A549 (cell line): ENCODE data around the gene PDLIM1. TPM values are rescaled to one million over a fixed set of nuclear protein-coding genes. Genes with fewer than 3 reads are reported as not detected.

Source experiments
- ATAC-seq, 2 experiments: fragments of 200-7000 bp in 1 of 2; fragments of >200 bp in 1 of 2; cut with Nextera tagmentation in 1 of 2; cut with Tn5 transposase in 1 of 2; 3 replicates each; pipeline versions ENCODE4 v1.8.0 to v1.9.1; 2018 to 2020; ENCODE audit warnings: mild to moderate bottlenecking in 1 of 2, moderate library complexity in 1 of 2
- CTCF ChIA-PET: fragments of 300-600 bp; sonication (Branson Sonifier 250); formaldehyde crosslinking; extraction: SDS; loops from one replicate; lab custom pipeline; 2021; ENCODE audit warnings: antibody characterized with exemption, inconsistent platforms; lab: Yijun Ruan, JAX
- POLR2A ChIA-PET: fragments of 350-600 bp; formaldehyde crosslinking; extraction: SDS; loops from one replicate; lab custom pipeline; 2021; ENCODE audit warnings: antibody characterized with exemption, inconsistent platforms; lab: Yijun Ruan, JAX
- DNase-seq, 2 experiments: peaks; one replicate each; pipeline versions ENCODE4 v3.0.0 to v3.0.0-alpha.2; 2011 to 2016; ENCODE audit warnings: low read depth in 1 of 2, low spot score in 1 of 2
- FAIRE-seq: peaks from 2 replicates; lab custom pipeline; 2011; peaks lifted over from hg19 to GRCh38; lab: Jason Lieb, UNC
- H3K27ac ChIP-seq, 2 experiments: fragments of >200 bp; sonication (Bioruptor Twin); formaldehyde crosslinking; 3 replicates each; pipeline ENCODE4 v1.5.1; 2016 to 2017
- H3K4me1 ChIP-seq: fragments of >200 bp; sonication (Bioruptor Twin); formaldehyde crosslinking; 3 replicates; pipeline ENCODE4 v1.6.1; 2016
- H3K4me2 ChIP-seq: fragments of >200 bp; sonication (Bioruptor Twin); formaldehyde crosslinking; 3 replicates; pipeline ENCODE4 v1.6.1; 2016
- H3K4me3 ChIP-seq: fragments of >200 bp; sonication (Bioruptor Twin); formaldehyde crosslinking; 3 replicates; pipeline ENCODE4 v1.5.1; 2016
- H3K9me3 ChIP-seq: fragments of >200 bp; sonication (Bioruptor Twin); formaldehyde crosslinking; 3 replicates; pipeline ENCODE4 v1.6.1; 2016
- BHLHE40 ChIP-seq: IDR thresholded peaks from 2 replicates; pipeline ENCODE4 v1.6.1; 2012; ENCODE audit warnings: low read depth, low read length, inconsistent platforms
- CBX2 ChIP-seq: fragments of 200-600 bp; sonication (generic); IDR thresholded peaks from 2 replicates; pipeline ENCODE4 v1.6.1; 2016; ENCODE audit warnings: low read depth, mild to moderate bottlenecking, borderline replicate concordance
- CBX8 ChIP-seq: fragments of 200-600 bp; sonication (generic); IDR thresholded peaks from 2 replicates; pipeline ENCODE4 v1.6.1; 2016
- CHD2 ChIP-seq: fragments of 150-350 bp; IDR thresholded peaks from 2 replicates; pipeline ENCODE4 v1.6.1; 2014; ENCODE audit warnings: low read length; ENCODE audit not compliant: partially characterized antibody
- CTCF ChIP-seq: fragments of >200 bp; sonication (Bioruptor Twin); formaldehyde crosslinking; IDR thresholded peaks from 3 replicates; pipeline ENCODE4 v1.5.1; 2016
- ESRRA ChIP-seq: fragments of 150-350 bp; IDR thresholded peaks from 2 replicates; pipeline ENCODE4 v1.6.1; 2014; ENCODE audit warnings: mild to moderate bottlenecking, low read length, borderline replicate concordance
- GATA3 ChIP-seq: IDR thresholded peaks from 2 replicates; pipeline ENCODE4 v1.6.1; 2012; ENCODE audit warnings: borderline replicate concordance
- MAFK ChIP-seq: fragments of 450-650 bp; IDR thresholded peaks from 2 replicates; pipeline ENCODE4 v1.6.1; 2014; ENCODE audit not compliant: partially characterized antibody
- MAX ChIP-seq: IDR thresholded peaks from 2 replicates; pipeline ENCODE4 v1.6.1; 2012
- MAZ ChIP-seq: fragments of 150-350 bp; IDR thresholded peaks from 2 replicates; pipeline ENCODE4 v1.6.1; 2014; ENCODE audit warnings: antibody characterized with exemption, low read depth, low read length, borderline replicate concordance
- MYC ChIP-seq: IDR thresholded peaks from 2 replicates; pipeline ENCODE4 v1.6.1; 2012; ENCODE audit warnings: mild to moderate bottlenecking, inconsistent platforms, low read length, improper control_type of control experiment, borderline replicate concordance
- NFE2L2 ChIP-seq: fragments of 150-350 bp; conservative IDR thresholded peaks from 2 replicates; pipeline ENCODE4 v1.6.1; 2014; ENCODE audit warnings: low read length
- POLR2A ChIP-seq: IDR thresholded peaks from 2 replicates; pipeline ENCODE4 v1.6.1; 2012; ENCODE audit warnings: mild to moderate bottlenecking, low read length
- RAD21 ChIP-seq, 2 experiments: fragments of >200 bp in 1 of 2; sonication (Bioruptor Twin) in 1 of 2; formaldehyde crosslinking in 1 of 2; IDR thresholded peaks in 1 of 2; conservative IDR thresholded peaks in 1 of 2; 2 replicates in 1 of 2; 3 replicates in 1 of 2; pipeline ENCODE4 v1.6.1; 2012 to 2018; ENCODE audit warnings: inconsistent platforms in 1 of 2
- REST ChIP-seq: fragments of 200-600 bp; sonication (generic); IDR thresholded peaks from 2 replicates; pipeline ENCODE4 v1.6.1; 2016; ENCODE audit warnings: antibody characterized with exemption, mild to moderate bottlenecking, moderate library complexity
- RFX5 ChIP-seq: fragments of 450-650 bp; IDR thresholded peaks from 2 replicates; pipeline ENCODE4 v1.7.1; 2014; ENCODE audit warnings: antibody characterized with exemption, mild to moderate bottlenecking, moderate library complexity
- SMC3 ChIP-seq: fragments of >200 bp; sonication (Bioruptor Twin); formaldehyde crosslinking; IDR thresholded peaks from 3 replicates; pipeline ENCODE4 v1.6.1; 2018; ENCODE audit warnings: inconsistent platforms
- SREBF2 ChIP-seq: fragments of 450-650 bp; IDR thresholded peaks from 2 replicates; pipeline ENCODE4 v1.6.1; 2014; ENCODE audit warnings: mild to moderate bottlenecking, moderate library complexity
- TP53 ChIP-seq: fragments of 250-450 bp; sonication (Bioruptor Pico); IDR thresholded peaks from 2 replicates; pipeline ENCODE4 v1.5.0; 2021; ENCODE audit warnings: mild to moderate bottlenecking, moderate library complexity
- WGBS: methylation state at CpG from one replicate; pipeline ENCODE4 v1.1.6; 2017; ENCODE audit errors: missing lambda C conversion rate; 5-methylcytosine and 5-hydroxymethylcytosine counted together
- polyA plus RNA-seq, 4 experiments: library from polyadenylated mRNA; depleted of rRNA in 3 of 4; stranded (reverse); fragments of >200 nt; fragmentation: RNase III in 1 of 4; extraction: RNeasy Plus Mini Kit Qiagen cat#74134 plus additional on column Dnase treatment in 1 of 4; gene quantifications; 2 replicates in 3 of 4; 3 replicates in 1 of 4; pipeline ENCODE4 v1.2.3, GENCODE V29; 2011 to 2017

The PDLIM1 gene
- polyA plus RNA-seq, 2 of the 4 experiments (the other 2 are of a cell fraction): 92.5 to 128 TPM

- DNase-seq (peak; percentile 48 to 80), ATAC-seq (peak; percentile 66 to 82)
- peak overlapping the region; percentile 20 to 33; a peak in 4 of 6 replicates for H3K27ac ChIP-seq
- 14% methylated on average over 1 of the region's 1 CpG for WGBS
- CTCF ChIA-PET: interaction anchor here (0.7 to 18.4 kb wide), 37 partner anchors 10 to 632 kb away, joined by 3 to 637 read pairs (median 6); partner anchors contain the start of gene PDLIM1
- H3K9me3 ChIP-seq: no peaks in the 10 kb centered on the region
- TF ChIP-seq SMC3: peak; percentile 97
- TF ChIP-seq SREBF2: no peak
- peak; percentile 94 to 96 for TF ChIP-seq RAD21 (conservative IDR thresholded peaks at IDR 0.05 in 1 of 2, IDR thresholded peaks at IDR 0.05 in 1 of 2)
- peak; percentile 92 for TF ChIP-seq CTCF
- TF ChIP-seq, all 56 proteins: peak for 3
- Histone ChIP-seq H3K4me3 (no peak overlapping the region), H3K4me2 (0 out of 3 replicates have a peak overlapping the region, but pooled peaks have one; percentile 7), H3K4me1 (peaks cover 28% of the 10 kb centered on the region)
- POLR2A ChIA-PET: interaction anchor here (1.5 kb wide), 1 partner anchor 43 kb away, joined by 4 read pairs; no protein-coding TSS in a partner anchor
- FAIRE-seq: no peak
These were observed 44.2 kb downstream of the PDLIM1 start for GRCh38 chr10:95246582-95247051.

- DNase-seq (no peak), FAIRE-seq (no peak), ATAC-seq (no peak)
- Histone ChIP-seq H3K4me3 (no peak overlapping the region), H3K4me1 (peaks cover 28% of the 10 kb centered on the region), H3K4me2 (no peak overlapping the region), H3K27ac (no peak overlapping the region), H3K9me3 (no peaks in the 10 kb centered on the region)
- no peak for TF ChIP-seq RFX5
- no peak for TF ChIP-seq ESRRA
- TF ChIP-seq NFE2L2: no peak
- no peak for TF ChIP-seq MAFK
- TF ChIP-seq CTCF: no peak
- TF ChIP-seq MAZ: no peak
- no peak for TF ChIP-seq RAD21 (conservative IDR thresholded peaks at IDR 0.05 in 1 of 2, IDR thresholded peaks at IDR 0.05 in 1 of 2)
- ChIA-PET CTCF (interaction anchor here (0.6 to 18.4 kb wide), 36 partner anchors 10 to 616 kb away, joined by 3 to 637 read pairs (median 8); partner anchors contain the start of gene PDLIM1), POLR2A (no interaction called here)
- WGBS: 93% methylated on average over 6 of the region's 6 CpGs
These were observed 45.3 kb downstream of the PDLIM1 start for GRCh38 chr10:95245425-95246055.

- H3K27ac ChIP-seq: no peak overlapping the region
- no peak for FAIRE-seq
- no peaks in the 10 kb centered on the region for H3K9me3 ChIP-seq
- 87% methylated on average over 2 of the region's 2 CpGs for WGBS
- no peak for DNase-seq
- no peak overlapping the region for H3K4me3 ChIP-seq
- H3K4me2 ChIP-seq: no peak overlapping the region
- CTCF ChIA-PET: interaction anchor here (0.9 to 18.4 kb wide), 33 partner anchors 11 to 615 kb away, joined by 3 to 637 read pairs (median 11); partner anchors contain the start of genes ACSM6 and PDLIM1
- peaks cover 28% of the 10 kb centered on the region for H3K4me1 ChIP-seq
- no peak for ATAC-seq
- no peak for TF ChIP-seq MAX
- no peak for TF ChIP-seq CBX2
- no peak for TF ChIP-seq REST
- TF ChIP-seq RAD21 (conservative IDR thresholded peaks at IDR 0.05 in 1 of 2, IDR thresholded peaks at IDR 0.05 in 1 of 2): no peak
- TF ChIP-seq GATA3: no peak
- no peak for TF ChIP-seq MAZ
- TF ChIP-seq POLR2A: no peak
- TF ChIP-seq NFE2L2: no peak
- no peak for TF ChIP-seq CHD2
- TF ChIP-seq BHLHE40: no peak
- TF ChIP-seq MYC: no peak
- TF ChIP-seq TP53 (CRISPR knock-in tag): no peak
- no peak for TF ChIP-seq CBX8
- POLR2A ChIA-PET: no interaction called here
These were observed 46.7 kb downstream of the PDLIM1 start for GRCh38 chr10:95244152-95244551.
